Spinal cord (tissue), 10 donors: ENCODE measurements around the gene FRMD5. TPM values are rescaled to one million over a fixed set of nuclear protein-coding genes. Genes with fewer than 3 reads are reported as not detected.

Experiments
- DNase-seq, 6 donors: peaks; one replicate each; pipeline versions ENCODE4 v3.0.0 to v3.0.0-alpha.2; 2013 to 2015; ENCODE audit warnings: low spot score in 6 of 6, low read depth in 4 of 6
- H3K27ac ChIP-seq: one replicate; pipeline ENCODE4 v1.5.1; 2013; ENCODE audit warnings: low read depth, low read length, control low read depth
- H3K27me3 ChIP-seq: one replicate; pipeline ENCODE4 v1.6.1; 2013; ENCODE audit warnings: low read length; ENCODE audit not compliant: control insufficient read depth, insufficient read depth
- H3K36me3 ChIP-seq: one replicate; pipeline ENCODE4 v1.6.1; 2013; ENCODE audit warnings: low read length; ENCODE audit not compliant: control insufficient read depth, insufficient read depth
- H3K4me1 ChIP-seq: one replicate; pipeline ENCODE4 v1.6.1; 2013; ENCODE audit warnings: low read length; ENCODE audit not compliant: control insufficient read depth, insufficient read depth
- H3K4me3 ChIP-seq: one replicate; pipeline ENCODE4 v1.5.1; 2013; ENCODE audit warnings: low read depth, low read length, control low read depth
- H3K9me3 ChIP-seq: one replicate; pipeline ENCODE4 v1.6.1; 2013; ENCODE audit warnings: low read length; ENCODE audit not compliant: control insufficient read depth, insufficient read depth
- WGBS: methylation state at CpG from one replicate; pipeline ENCODE4 v1.1.5; 2013; ENCODE audit warnings: missing lambda C conversion rate; ENCODE audit not compliant: insufficient coverage; 5-methylcytosine and 5-hydroxymethylcytosine counted together
- polyA plus RNA-seq, 2 donors: library from polyadenylated mRNA; unstranded; fragments of 120-200 nt; gene quantifications; one replicate each; pipeline ENCODE4 v1.2.1, GENCODE V29; 2013; ENCODE audit not compliant: insufficient read length in 2 of 2
- total RNA-seq, 2 donors: library from RNA; depleted of rRNA in 1 of 2; stranded (reverse); fragments of 120-200 nt in 1 of 2; fragments of >200 nt in 1 of 2; gene quantifications; one replicate each; pipeline versions ENCODE4 v1.2.3 to v1.2.4, GENCODE V29; 2013 to 2014
- donor health status: healthy.

The FRMD5 gene
- total and polyA plus RNA-seq, 4 donors = 8.9 to 25.9 (median 20.2) TPM

DNA sequence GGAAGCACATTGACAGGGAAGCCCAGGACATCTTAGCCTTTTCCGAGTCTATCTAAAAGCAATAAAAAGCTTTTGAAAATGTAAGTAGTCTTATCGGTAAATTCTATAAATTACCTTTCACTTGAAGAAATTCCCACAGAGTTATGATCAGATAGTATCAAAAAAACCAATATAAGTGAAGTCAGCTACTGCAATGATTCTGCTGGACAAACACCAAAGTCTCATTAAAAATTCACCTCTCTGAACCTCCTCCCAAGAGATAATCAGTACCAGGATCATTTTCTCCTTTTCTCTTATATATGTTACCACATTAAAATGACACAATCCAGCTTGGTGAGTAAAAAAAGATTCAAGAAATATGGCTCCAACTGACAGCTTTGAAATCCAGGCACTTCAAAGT is 69.2 kb downstream of the FRMD5 start:
- no peak overlapping the region for H3K27ac ChIP-seq
- H3K4me3 ChIP-seq = no peak overlapping the region
- no peaks in the 10 kb centered on the region for H3K4me1 ChIP-seq
- no peaks in the 10 kb centered on the region for H3K9me3 ChIP-seq
- no peak for DNase-seq
- H3K36me3 ChIP-seq = no peaks in the 10 kb centered on the region
- WGBS = no CpG with 5 or more reads among the region's 2 CpGs
- H3K27me3 ChIP-seq = no peaks in the 10 kb centered on the region

DNA sequence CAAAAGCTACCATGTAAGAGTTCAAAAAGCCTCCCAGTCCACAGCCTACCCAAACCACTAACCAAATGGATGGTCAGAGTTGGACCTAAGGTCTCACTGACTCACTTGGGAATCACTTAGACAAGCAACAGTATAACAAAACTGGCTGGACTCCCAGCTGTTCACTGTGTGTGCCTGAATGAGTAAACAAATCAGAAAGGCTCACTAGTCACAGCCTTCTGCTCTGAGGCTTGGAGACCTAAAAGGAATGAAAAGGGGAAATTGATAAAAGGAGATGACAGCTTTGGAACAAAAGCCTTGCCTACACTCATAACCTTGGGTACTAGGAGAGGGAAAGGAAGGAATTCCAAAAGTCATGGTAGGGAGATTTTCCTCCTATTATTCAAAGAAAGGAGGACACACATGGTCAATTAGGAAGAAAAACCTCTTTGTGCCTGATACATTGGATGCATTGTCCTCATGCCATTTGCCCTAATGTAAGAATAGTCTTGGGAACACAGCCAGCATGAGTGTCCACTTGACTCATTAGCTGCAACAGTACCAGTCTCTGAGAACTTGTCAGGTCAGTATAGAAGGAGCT is 92.3 kb downstream of the FRMD5 start:
- peak; percentile 43 to 90 (median 65) for DNase-seq
- Histone ChIP-seq H3K27me3 (no peaks in the 10 kb centered on the region), H3K27ac (peak overlapping the region; percentile 47), H3K36me3 (no peaks in the 10 kb centered on the region), H3K9me3 (no peaks in the 10 kb centered on the region), H3K4me1 (no peaks in the 10 kb centered on the region), H3K4me3 (no peak overlapping the region)

GRCh38 chr15:44101944-44102343 is 93.1 kb downstream of the FRMD5 start:
- DNase-seq = no peak
- Histone ChIP-seq H3K9me3 (no peaks in the 10 kb centered on the region), H3K4me1 (no peaks in the 10 kb centered on the region), H3K27me3 (no peaks in the 10 kb centered on the region), H3K27ac (peak overlapping the region; percentile 47), H3K4me3 (no peak overlapping the region), H3K36me3 (no peaks in the 10 kb centered on the region)
- 50% methylated on average over 1 of the region's 1 CpG for WGBS

GRCh38 chr15:44101286-44101685 is 93.8 kb downstream of the FRMD5 start:
- no peaks in the 10 kb centered on the region for H3K9me3 ChIP-seq
- DNase-seq = no peak
- H3K27me3 ChIP-seq = no peaks in the 10 kb centered on the region
- no peak overlapping the region for H3K4me3 ChIP-seq
- H3K27ac ChIP-seq = no peak overlapping the region
- H3K36me3 ChIP-seq = no peaks in the 10 kb centered on the region
- H3K4me1 ChIP-seq = no peaks in the 10 kb centered on the region

GRCh38 chr15:44099671-44100070 is 95.4 kb downstream of the FRMD5 start:
- no peak for DNase-seq
- Histone ChIP-seq H3K27ac (no peak overlapping the region), H3K9me3 (no peaks in the 10 kb centered on the region), H3K4me3 (no peak overlapping the region), H3K27me3 (peaks cover 3% of the 10 kb centered on the region), H3K36me3 (no peaks in the 10 kb centered on the region), H3K4me1 (no peaks in the 10 kb centered on the region)
- 89% methylated on average over 1 of the region's 1 CpG for WGBS

GRCh38 chr15:44097552-44097951 is 97.5 kb downstream of the FRMD5 start:
- no peak overlapping the region for H3K4me3 ChIP-seq
- H3K27ac ChIP-seq = no peak overlapping the region
- no peaks in the 10 kb centered on the region for H3K9me3 ChIP-seq
- H3K4me1 ChIP-seq = no peaks in the 10 kb centered on the region
- DNase-seq = no peak
- no peaks in the 10 kb centered on the region for H3K36me3 ChIP-seq
- peaks cover 3% of the 10 kb centered on the region for H3K27me3 ChIP-seq
- no CpG with 5 or more reads among the region's 3 CpGs for WGBS

DNA sequence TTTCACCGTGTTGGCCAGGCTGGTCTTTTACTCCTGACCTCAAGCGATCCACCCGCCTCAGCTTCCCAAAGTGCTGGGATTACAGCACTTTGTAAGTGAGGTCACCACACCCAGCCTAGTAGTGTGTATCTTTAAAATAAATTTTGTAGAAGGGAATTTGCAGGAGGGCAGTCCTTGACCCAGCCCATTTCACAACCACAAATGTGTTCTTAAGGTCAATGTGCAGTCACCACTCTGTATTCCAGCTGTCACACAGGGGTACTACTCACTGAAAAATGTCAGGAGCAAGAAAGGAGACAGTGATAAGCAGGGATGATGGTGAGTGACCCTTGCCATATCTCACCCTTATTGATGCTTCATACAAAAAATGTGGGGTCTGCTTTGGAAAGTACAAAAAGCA is 98.5 kb downstream of the FRMD5 start:
- Histone ChIP-seq H3K27me3 (peaks cover 3% of the 10 kb centered on the region), H3K36me3 (no peaks in the 10 kb centered on the region), H3K4me3 (no peak overlapping the region), H3K27ac (no peak overlapping the region), H3K9me3 (no peaks in the 10 kb centered on the region), H3K4me1 (no peaks in the 10 kb centered on the region)
- no CpG with 5 or more reads among the region's 3 CpGs for WGBS
- no peak for DNase-seq

DNA sequence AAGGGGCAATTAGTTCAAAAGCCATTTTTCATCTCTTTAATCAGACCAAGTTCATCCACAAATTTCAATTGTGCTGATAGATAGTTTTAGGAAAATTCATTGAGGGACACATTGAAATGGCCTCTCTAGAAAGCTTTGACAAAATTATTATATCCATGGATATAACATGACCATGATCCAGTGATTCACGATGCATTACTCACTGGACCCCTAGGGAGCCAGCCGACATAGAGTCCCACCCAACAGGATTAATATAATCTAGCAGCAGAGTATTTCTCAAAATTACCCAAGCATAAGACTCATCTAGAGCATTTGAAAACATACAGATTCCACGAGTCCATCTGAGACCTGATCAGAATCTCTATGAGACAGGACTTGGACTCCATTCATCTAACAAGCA is 100.3 kb downstream of the FRMD5 start:
- 88% methylated on average over 3 of the region's 3 CpGs for WGBS
- no peak overlapping the region for H3K4me3 ChIP-seq
- H3K36me3 ChIP-seq = no peaks in the 10 kb centered on the region
- peaks cover 3% of the 10 kb centered on the region for H3K27me3 ChIP-seq
- no peaks in the 10 kb centered on the region for H3K4me1 ChIP-seq
- DNase-seq = no peak
- no peaks in the 10 kb centered on the region for H3K9me3 ChIP-seq
- H3K27ac ChIP-seq = no peak overlapping the region

GRCh38 chr15:44093836-44094235 is 101.2 kb downstream of the FRMD5 start:
- WGBS = no CpG with 5 or more reads among the region's 3 CpGs
- H3K27me3 ChIP-seq = peaks cover 3% of the 10 kb centered on the region
- DNase-seq = no peak
- H3K9me3 ChIP-seq = no peaks in the 10 kb centered on the region
- H3K36me3 ChIP-seq = no peaks in the 10 kb centered on the region
- H3K4me3 ChIP-seq = no peak overlapping the region
- H3K27ac ChIP-seq = no peak overlapping the region
- H3K4me1 ChIP-seq = no peaks in the 10 kb centered on the region

- no peak overlapping the region for H3K27ac ChIP-seq
- no peaks in the 10 kb centered on the region for H3K36me3 ChIP-seq
- 23% methylated on average over 2 of the region's 2 CpGs for WGBS
- H3K9me3 ChIP-seq = no peaks in the 10 kb centered on the region
- no peaks in the 10 kb centered on the region for H3K4me1 ChIP-seq
- peaks cover 3% of the 10 kb centered on the region for H3K27me3 ChIP-seq
- H3K4me3 ChIP-seq = no peak overlapping the region
- peak in 1 of 6 donors; percentile 30 for DNase-seq
Measured at GRCh38 chr15:44092221-44092620, 102.8 kb downstream of the FRMD5 start.
